ENCODE measurements around the gene MAMDC2.

DNA sequence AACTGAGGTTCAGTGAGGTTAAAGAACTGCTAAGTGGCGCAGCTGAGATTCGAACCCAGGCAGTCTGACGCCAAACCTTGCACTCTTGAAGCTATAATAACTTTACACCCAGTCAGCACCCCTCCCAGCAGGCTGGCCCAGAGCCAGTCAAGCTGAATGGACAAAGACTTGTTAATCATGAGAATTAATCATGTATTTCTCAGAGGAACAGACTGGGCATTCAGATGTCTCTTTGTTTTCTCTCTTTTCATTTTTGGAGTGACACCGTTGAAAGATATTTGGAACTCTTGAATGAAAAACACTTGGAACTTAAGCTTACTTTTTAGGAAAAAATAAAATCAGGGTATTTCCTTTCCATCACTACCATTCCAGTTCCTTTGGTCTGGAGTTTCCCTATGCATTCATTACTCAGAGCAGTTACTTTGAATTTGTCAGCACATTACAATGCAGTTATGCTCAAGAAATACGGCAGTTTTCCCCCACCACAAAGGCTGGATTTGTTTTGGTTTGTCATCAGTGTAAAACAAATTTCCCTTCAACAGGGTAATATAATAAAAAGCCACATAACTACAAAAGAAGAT, 22.6 kb upstream of the MAMDC2 start:
- TF ChIP-seq, protein P1, sequence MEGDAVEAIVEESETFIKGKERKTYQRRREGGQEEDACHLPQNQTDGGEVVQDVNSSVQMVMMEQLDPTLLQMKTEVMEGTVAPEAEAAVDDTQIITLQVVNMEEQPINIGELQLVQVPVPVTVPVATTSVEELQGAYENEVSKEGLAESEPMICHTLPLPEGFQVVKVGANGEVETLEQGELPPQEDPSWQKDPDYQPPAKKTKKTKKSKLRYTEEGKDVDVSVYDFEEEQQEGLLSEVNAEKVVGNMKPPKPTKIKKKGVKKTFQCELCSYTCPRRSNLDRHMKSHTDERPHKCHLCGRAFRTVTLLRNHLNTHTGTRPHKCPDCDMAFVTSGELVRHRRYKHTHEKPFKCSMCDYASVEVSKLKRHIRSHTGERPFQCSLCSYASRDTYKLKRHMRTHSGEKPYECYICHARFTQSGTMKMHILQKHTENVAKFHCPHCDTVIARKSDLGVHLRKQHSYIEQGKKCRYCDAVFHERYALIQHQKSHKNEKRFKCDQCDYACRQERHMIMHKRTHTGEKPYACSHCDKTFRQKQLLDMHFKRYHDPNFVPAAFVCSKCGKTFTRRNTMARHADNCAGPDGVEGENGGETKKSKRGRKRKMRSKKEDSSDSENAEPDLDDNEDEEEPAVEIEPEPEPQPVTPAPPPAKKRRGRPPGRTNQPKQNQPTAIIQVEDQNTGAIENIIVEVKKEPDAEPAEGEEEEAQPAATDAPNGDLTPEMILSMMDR (IDR thresholded peaks at IDR 0.05; ENCODE audit: control extremely low read depth in 1 of 3, insufficient read depth in 1 of 3, low read depth in 1 of 3, low read length in 3 of 3), result no peak
- no peak for TF ChIP-seq POLR2A (IDR thresholded peaks at IDR 0.05; ENCODE audit: control extremely low read depth in 1 of 2, low read depth in 2 of 2, low read length in 2 of 2)
- no peak for TF ChIP-seq YY1 (IDR thresholded peaks at IDR 0.05; ENCODE audit: low read depth, low read length)
- TF ChIP-seq EZH2 (IDR thresholded peaks at IDR 0.05; ENCODE audit: low read depth, low read length, severe bottlenecking), result no peak
- TF ChIP-seq CHD2 (IDR thresholded peaks at IDR 0.05; ENCODE audit: low read length), result no peak
- no peak for TF ChIP-seq CBX5 (IDR thresholded peaks at IDR 0.05; ENCODE audit: low read depth, low read length)
- TF ChIP-seq BCL11A (IDR thresholded peaks at IDR 0.05; ENCODE audit: low read depth in 2 of 2, low read length in 2 of 2), result no peak
- no peak for TF ChIP-seq KDM5A (IDR thresholded peaks at IDR 0.05; ENCODE audit: low read length)
- no peak for TF ChIP-seq CEBPB (IDR thresholded peaks at IDR 0.05; ENCODE audit: low read depth, low read length)
- TF ChIP-seq, protein P2, sequence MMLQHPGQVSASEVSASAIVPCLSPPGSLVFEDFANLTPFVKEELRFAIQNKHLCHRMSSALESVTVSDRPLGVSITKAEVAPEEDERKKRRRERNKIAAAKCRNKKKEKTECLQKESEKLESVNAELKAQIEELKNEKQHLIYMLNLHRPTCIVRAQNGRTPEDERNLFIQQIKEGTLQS (IDR thresholded peaks at IDR 0.05; ENCODE audit: insufficient read depth, low read depth, low read length), result no peak
- TF ChIP-seq GABPA (IDR thresholded peaks at IDR 0.05; ENCODE audit: borderline replicate concordance, insufficient read depth, low read length), result no peak
- no peak for TF ChIP-seq FOSL1 (IDR thresholded peaks at IDR 0.05; ENCODE audit: insufficient read depth, low read depth, low read length)

Data from H1 (cell line).